HL-60 (cell line): ENCODE measurements around the gene EXOG.
A peak's percentile ranks its signal among the peaks of the same experiment; 100 is the strongest.

Experiments
- DNase-seq, 2 experiments: peaks; one replicate each; pipeline ENCODE4 v3.0.0-alpha.2; 2010 to 2020; ENCODE audit warnings: low read depth in 1 of 2, low spot score in 1 of 2
- H3K27ac ChIP-seq: fragments of 250-450 bp; sonication (Bioruptor Pico); replicated peaks from 2 replicates; pipeline ENCODE4 v1.5.1; 2020; ENCODE audit warnings: mild to moderate bottlenecking, moderate library complexity
- H3K27me3 ChIP-seq: fragments of 250-450 bp; sonication (Bioruptor Pico); 2 replicates; pipeline ENCODE4 v1.5.1; 2021; ENCODE audit warnings: mild to moderate bottlenecking, moderate library complexity; ENCODE audit not compliant: insufficient read depth, poor library complexity, severe bottlenecking
- H3K4me3 ChIP-seq: replicated peaks from 2 replicates; pipeline ENCODE4 v1.5.1; 2011; ENCODE audit warnings: mild to moderate bottlenecking, control low read depth, low read length; ENCODE audit not compliant: insufficient read depth
- GABPA ChIP-seq: IDR thresholded peaks from 2 replicates; pipeline ENCODE4 v1.6.1; 2012; ENCODE audit warnings: low read depth
- POLR2AphosphoS5 ChIP-seq: IDR thresholded peaks from 2 replicates; pipeline ENCODE4 v1.6.1; 2012; ENCODE audit warnings: low read depth
- SPI1 ChIP-seq: IDR thresholded peaks from 2 replicates; pipeline ENCODE4 v1.6.1; 2012; ENCODE audit warnings: low read depth, mild to moderate bottlenecking, borderline replicate concordance
- TF ChIP-seq, protein P1 (sequence below): IDR thresholded peaks from one replicate; pipeline ENCODE4 v1.5.1; 2011; ENCODE audit warnings: low read length, control low read depth, inconsistent platforms; ENCODE audit not compliant: insufficient read depth
- TF ChIP-seq, protein P2 (sequence below): IDR thresholded peaks from 2 replicates; pipeline ENCODE4 v1.6.1; 2012; ENCODE audit warnings: low read depth; ENCODE audit not compliant: insufficient replicate concordance

EXOG gene

GRCh38 chr3:38497031-38497430 is 891 bp downstream of the EXOG start:
- Histone ChIP-seq H3K4me3 (peak overlapping the region; percentile 88), H3K27ac (no peak overlapping the region), H3K27me3 (no peaks in the 10 kb centered on the region)
- TF ChIP-seq POLR2AphosphoS5 (no peak), GABPA (no peak), SPI1 (no peak)
- TF ChIP-seq, protein P1, sequence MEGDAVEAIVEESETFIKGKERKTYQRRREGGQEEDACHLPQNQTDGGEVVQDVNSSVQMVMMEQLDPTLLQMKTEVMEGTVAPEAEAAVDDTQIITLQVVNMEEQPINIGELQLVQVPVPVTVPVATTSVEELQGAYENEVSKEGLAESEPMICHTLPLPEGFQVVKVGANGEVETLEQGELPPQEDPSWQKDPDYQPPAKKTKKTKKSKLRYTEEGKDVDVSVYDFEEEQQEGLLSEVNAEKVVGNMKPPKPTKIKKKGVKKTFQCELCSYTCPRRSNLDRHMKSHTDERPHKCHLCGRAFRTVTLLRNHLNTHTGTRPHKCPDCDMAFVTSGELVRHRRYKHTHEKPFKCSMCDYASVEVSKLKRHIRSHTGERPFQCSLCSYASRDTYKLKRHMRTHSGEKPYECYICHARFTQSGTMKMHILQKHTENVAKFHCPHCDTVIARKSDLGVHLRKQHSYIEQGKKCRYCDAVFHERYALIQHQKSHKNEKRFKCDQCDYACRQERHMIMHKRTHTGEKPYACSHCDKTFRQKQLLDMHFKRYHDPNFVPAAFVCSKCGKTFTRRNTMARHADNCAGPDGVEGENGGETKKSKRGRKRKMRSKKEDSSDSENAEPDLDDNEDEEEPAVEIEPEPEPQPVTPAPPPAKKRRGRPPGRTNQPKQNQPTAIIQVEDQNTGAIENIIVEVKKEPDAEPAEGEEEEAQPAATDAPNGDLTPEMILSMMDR, result no peak
- TF ChIP-seq, protein P2, sequence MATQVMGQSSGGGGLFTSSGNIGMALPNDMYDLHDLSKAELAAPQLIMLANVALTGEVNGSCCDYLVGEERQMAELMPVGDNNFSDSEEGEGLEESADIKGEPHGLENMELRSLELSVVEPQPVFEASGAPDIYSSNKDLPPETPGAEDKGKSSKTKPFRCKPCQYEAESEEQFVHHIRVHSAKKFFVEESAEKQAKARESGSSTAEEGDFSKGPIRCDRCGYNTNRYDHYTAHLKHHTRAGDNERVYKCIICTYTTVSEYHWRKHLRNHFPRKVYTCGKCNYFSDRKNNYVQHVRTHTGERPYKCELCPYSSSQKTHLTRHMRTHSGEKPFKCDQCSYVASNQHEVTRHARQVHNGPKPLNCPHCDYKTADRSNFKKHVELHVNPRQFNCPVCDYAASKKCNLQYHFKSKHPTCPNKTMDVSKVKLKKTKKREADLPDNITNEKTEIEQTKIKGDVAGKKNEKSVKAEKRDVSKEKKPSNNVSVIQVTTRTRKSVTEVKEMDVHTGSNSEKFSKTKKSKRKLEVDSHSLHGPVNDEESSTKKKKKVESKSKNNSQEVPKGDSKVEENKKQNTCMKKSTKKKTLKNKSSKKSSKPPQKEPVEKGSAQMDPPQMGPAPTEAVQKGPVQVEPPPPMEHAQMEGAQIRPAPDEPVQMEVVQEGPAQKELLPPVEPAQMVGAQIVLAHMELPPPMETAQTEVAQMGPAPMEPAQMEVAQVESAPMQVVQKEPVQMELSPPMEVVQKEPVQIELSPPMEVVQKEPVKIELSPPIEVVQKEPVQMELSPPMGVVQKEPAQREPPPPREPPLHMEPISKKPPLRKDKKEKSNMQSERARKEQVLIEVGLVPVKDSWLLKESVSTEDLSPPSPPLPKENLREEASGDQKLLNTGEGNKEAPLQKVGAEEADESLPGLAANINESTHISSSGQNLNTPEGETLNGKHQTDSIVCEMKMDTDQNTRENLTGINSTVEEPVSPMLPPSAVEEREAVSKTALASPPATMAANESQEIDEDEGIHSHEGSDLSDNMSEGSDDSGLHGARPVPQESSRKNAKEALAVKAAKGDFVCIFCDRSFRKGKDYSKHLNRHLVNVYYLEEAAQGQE, result no peak
- no peak for DNase-seq

- no peak for DNase-seq
- TF ChIP-seq, protein P2, result no peak
- no peak for TF ChIP-seq POLR2AphosphoS5
- TF ChIP-seq, protein P1, result no peak
- no peak for TF ChIP-seq SPI1
- Histone ChIP-seq H3K27ac (no peak overlapping the region), H3K4me3 (no peak overlapping the region), H3K27me3 (no peaks in the 10 kb centered on the region)
These were observed 4.7 kb downstream of the EXOG start for GRCh38 chr3:38500688-38501417.

DNA sequence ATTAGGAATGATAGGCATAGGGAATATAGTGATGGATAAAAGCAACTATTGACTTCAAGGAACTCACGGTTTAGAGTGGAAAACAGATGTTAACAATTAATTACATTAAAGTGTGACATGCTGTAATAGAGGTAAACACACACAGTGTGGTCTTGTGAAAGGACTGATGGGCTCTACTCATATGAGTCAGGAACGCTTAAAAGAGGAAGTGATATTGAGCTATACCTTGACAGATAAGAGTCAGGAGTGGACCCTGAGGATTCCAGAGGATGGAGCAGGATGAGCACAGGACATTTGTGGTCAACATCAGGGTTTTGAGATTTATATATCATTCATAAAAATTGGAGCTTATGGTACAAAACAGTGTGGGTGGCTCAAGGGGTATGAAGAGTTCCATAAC is 11.0 kb downstream of the EXOG start:
- no peak for DNase-seq

More for the DNA sequence above, 11.0 kb downstream of the EXOG start:
- no peak for TF ChIP-seq POLR2AphosphoS5
- TF ChIP-seq SPI1, result peak; percentile 72
- TF ChIP-seq, protein P2, result no peak
- TF ChIP-seq, protein P1, result no peak
- TF ChIP-seq GABPA, result no peak
- H3K4me3 ChIP-seq, result no peak overlapping the region
- no peaks in the 10 kb centered on the region for H3K27me3 ChIP-seq
- H3K27ac ChIP-seq, result no peak overlapping the region
